HEK293T (cell line): ENCODE results near the gene CHAF1B.

Experiments
- CTCF ChIA-PET: fragments of 350-600 bp; formaldehyde crosslinking; extraction: SDS; loops from one replicate; lab custom pipeline; 2021; ENCODE audit warnings: antibody characterized with exemption, inconsistent platforms; lab: Yijun Ruan, JAX
- POLR2A ChIA-PET: fragments of 350-600 bp; formaldehyde crosslinking; extraction: SDS; loops from one replicate; lab custom pipeline; 2020; ENCODE audit warnings: antibody characterized with exemption, inconsistent platforms; lab: Yijun Ruan, JAX
- DNase-seq: peaks from one replicate; pipeline ENCODE4 v3.0.0; 2012; ENCODE audit warnings: mixed read lengths; ENCODE audit errors: extremely low spot score
- ARNT ChIP-seq: fragments of 450-650 bp; IDR thresholded peaks from 2 replicates; pipeline ENCODE4 v1.6.1; 2017; ENCODE audit warnings: mild to moderate bottlenecking
- BHLHE40 ChIP-seq: fragments of 450-650 bp; IDR thresholded peaks from 2 replicates; pipeline ENCODE4 v1.6.1; 2016; ENCODE audit warnings: mild to moderate bottlenecking, moderate library complexity, borderline replicate concordance
- CTBP1 ChIP-seq: fragments of 450-650 bp; IDR thresholded peaks from 2 replicates; pipeline ENCODE4 v1.6.1; 2016; ENCODE audit warnings: borderline replicate concordance
- ELF4 ChIP-seq: fragments of 450-650 bp; IDR thresholded peaks from 2 replicates; pipeline ENCODE4 v1.6.1; 2017; ENCODE audit warnings: antibody characterized with exemption
- FOXA1 ChIP-seq: fragments of 450-650 bp; IDR thresholded peaks from 2 replicates; pipeline ENCODE4 v1.6.1; 2016; ENCODE audit warnings: mild to moderate bottlenecking
- FOXK2 ChIP-seq: fragments of 450-650 bp; IDR thresholded peaks from 2 replicates; pipeline ENCODE4 v1.6.1; 2016; ENCODE audit warnings: mild to moderate bottlenecking
- FOXM1 ChIP-seq: fragments of 450-650 bp; IDR thresholded peaks from 2 replicates; pipeline ENCODE4 v1.6.1; 2017; ENCODE audit warnings: mild to moderate bottlenecking, borderline replicate concordance
- HDGF ChIP-seq: fragments of 450-650 bp; IDR thresholded peaks from 2 replicates; pipeline ENCODE4 v1.6.1; 2017; ENCODE audit warnings: antibody characterized with exemption, borderline replicate concordance
- L3MBTL2 ChIP-seq: fragments of 450-650 bp; conservative IDR thresholded peaks from 2 replicates; pipeline ENCODE4 v1.6.1; 2016; ENCODE audit warnings: mild to moderate bottlenecking
- LEF1 ChIP-seq: fragments of 450-650 bp; IDR thresholded peaks from 2 replicates; pipeline ENCODE4 v1.6.1; 2017; ENCODE audit warnings: mild to moderate bottlenecking, borderline replicate concordance
- NFRKB ChIP-seq: fragments of 450-650 bp; IDR thresholded peaks from 2 replicates; pipeline ENCODE4 v1.6.1; 2016; ENCODE audit warnings: mild to moderate bottlenecking, moderate library complexity
- PKNOX1 ChIP-seq: fragments of 450-650 bp; IDR thresholded peaks from 2 replicates; pipeline ENCODE4 v1.6.1; 2016
- SP1 ChIP-seq: fragments of 450-650 bp; IDR thresholded peaks from 2 replicates; pipeline ENCODE4 v1.6.1; 2017
- SUZ12 ChIP-seq: fragments of 450-650 bp; IDR thresholded peaks from 2 replicates; pipeline ENCODE4 v1.6.1; 2016; ENCODE audit warnings: mild to moderate bottlenecking
- TARDBP ChIP-seq: fragments of 450-650 bp; IDR thresholded peaks from 2 replicates; pipeline ENCODE4 v1.6.1; 2016
- ZNF384 ChIP-seq: fragments of 450-650 bp; IDR thresholded peaks from 2 replicates; pipeline ENCODE4 v1.6.1; 2016

The CHAF1B gene

GRCh38 chr21:36446301-36446700 is 61.1 kb downstream of the CHAF1B start:
- DNase-seq, result no peak
- ChIA-PET POLR2A (no interaction called here), CTCF (no interaction called here)
- TF ChIP-seq SUZ12 (no peak), SP1 (no peak), PKNOX1 (no peak), ZNF384 (no peak), BHLHE40 (no peak), LEF1 (no peak)

GRCh38 chr21:36450511-36450910 is 65.3 kb downstream of the CHAF1B start:
- ChIA-PET CTCF (no interaction called here), POLR2A (no interaction called here)
- no peak for DNase-seq
- TF ChIP-seq FOXK2, result no peak
- TF ChIP-seq L3MBTL2, result no peak
- TF ChIP-seq ARNT, result no peak
- TF ChIP-seq BHLHE40, result no peak
- TF ChIP-seq PKNOX1, result no peak
- TF ChIP-seq NFRKB, result no peak
- no peak for TF ChIP-seq HDGF
- TF ChIP-seq SP1, result no peak
- TF ChIP-seq SUZ12, result no peak
- TF ChIP-seq ELF4, result no peak
- TF ChIP-seq ZNF384, result no peak
- TF ChIP-seq FOXM1, result no peak

- no peak for DNase-seq
- CTCF ChIA-PET, result no interaction called here
- POLR2A ChIA-PET, result no interaction called here
- TF ChIP-seq BHLHE40 (no peak), LEF1 (no peak), SUZ12 (no peak), FOXA1 (no peak), NFRKB (no peak), CTBP1 (no peak), L3MBTL2 (no peak), SP1 (no peak), ARNT (no peak), FOXK2 (no peak), PKNOX1 (no peak), HDGF (no peak), FOXM1 (no peak), ZNF384 (no peak), ELF4 (no peak), TARDBP (no peak)
Observed at GRCh38 chr21:36451506-36451905, 66.3 kb downstream of the CHAF1B start.

GRCh38 chr21:36452281-36452825 is 67.2 kb downstream of the CHAF1B start:
- TF ChIP-seq SP1, result no peak
- no peak for TF ChIP-seq BHLHE40
- TF ChIP-seq PKNOX1, result no peak
- no peak for DNase-seq
- POLR2A ChIA-PET, result no interaction called here
- CTCF ChIA-PET, result no interaction called here

GRCh38 chr21:36454093-36454531 is 68.9 kb downstream of the CHAF1B start:
- no peak for DNase-seq
- POLR2A ChIA-PET, result no interaction called here
- TF ChIP-seq LEF1 (no peak), PKNOX1 (peak; percentile 61)
- CTCF ChIA-PET, result interaction anchor here (0.6 kb wide), 1 partner anchor 20 kb away, joined by 4 read pairs; no protein-coding TSS in a partner anchor

- TF ChIP-seq LEF1, result no peak
- no peak for TF ChIP-seq ELF4
- no peak for TF ChIP-seq ZNF384
- no peak for TF ChIP-seq L3MBTL2
- TF ChIP-seq FOXA1, result no peak
- ChIA-PET POLR2A (no interaction called here), CTCF (no interaction called here)
- DNase-seq, result no peak
Observed at GRCh38 chr21:36454706-36455105, 69.5 kb downstream of the CHAF1B start.
